Gastroesophageal sphincter (tissue), 3 donors: ENCODE data around the gene GLIPR1L2.

ENCODE experiments used
- CTCF ChIP-seq, 4 experiments: fragments of 200-600 bp in 2 of 4; fragments of 450-650 bp in 2 of 4; sonication (generic) in 1 of 4; IDR thresholded peaks; one replicate each; pipeline ENCODE4 v1.5.1; 2017 to 2019; ENCODE audit warnings: antibody characterized with exemption in 4 of 4, mild to moderate bottlenecking in 2 of 4, moderate library complexity in 2 of 4
- EP300 ChIP-seq: sonication (generic); formaldehyde crosslinking; IDR thresholded peaks from one replicate; pipeline ENCODE4 v1.6.1; 2017; ENCODE audit warnings: antibody characterized with exemption, mild to moderate bottlenecking
- POLR2A ChIP-seq, 2 donors: fragments of 450-650 bp; IDR thresholded peaks; one replicate each; pipeline ENCODE4 v1.6.1; 2017; ENCODE audit warnings: antibody characterized with exemption in 2 of 2, mild to moderate bottlenecking in 2 of 2, moderate library complexity in 1 of 2
- POLR2AphosphoS5 ChIP-seq: sonication (generic); formaldehyde crosslinking; IDR thresholded peaks from one replicate; pipeline ENCODE4 v1.6.1; 2017; ENCODE audit warnings: antibody characterized with exemption

- TF ChIP-seq CTCF (IDR thresholded peaks at IDR 0.05) = no peak
- no peak for TF ChIP-seq POLR2A (IDR thresholded peaks at IDR 0.05)
- no peak for TF ChIP-seq EP300
- TF ChIP-seq POLR2AphosphoS5 = no peak
These were observed 49.0 kb downstream of the GLIPR1L2 start for GRCh38 chr12:75439930-75440329.
